ENCODE measurements around the gene KRT79.

The KRT79 gene

GRCh38 chr12:52867152-52867551, 33.0 kb upstream of the KRT79 start:
- TF ChIP-seq FOXP2 (optimal IDR thresholded peaks at IDR 0.05; ENCODE audit: borderline replicate concordance, extremely low read depth, extremely low read length, insufficient read depth) = no peak
- TF ChIP-seq TAF1 (IDR thresholded peaks at IDR 0.05; ENCODE audit: borderline replicate concordance, insufficient read depth, low read length) = no peak
- no peak for TF ChIP-seq POLR2AphosphoS5 (IDR thresholded peaks at IDR 0.05; ENCODE audit: low read depth, low read length)

GRCh38 chr12:52865090-52865944, 31.2 kb upstream of the KRT79 start:
- TF ChIP-seq REST (IDR thresholded peaks at IDR 0.05; ENCODE audit: insufficient read depth in 1 of 2, low read depth in 2 of 2, low read length in 2 of 2) = 0 out of 4 replicates have a peak, but pooled peaks of 1 of the 2 experiments have one; percentile 10
- TF ChIP-seq SIN3A (IDR thresholded peaks at IDR 0.05; ENCODE audit: borderline replicate concordance, insufficient read depth, low read length) = no peak
- TF ChIP-seq TAF1 (IDR thresholded peaks at IDR 0.05; ENCODE audit: borderline replicate concordance, insufficient read depth, low read length) = no peak

- TF ChIP-seq REST (IDR thresholded peaks at IDR 0.05; ENCODE audit: insufficient read depth in 1 of 2, low read depth in 2 of 2, low read length in 2 of 2) = no peak
- TF ChIP-seq SIN3A (IDR thresholded peaks at IDR 0.05; ENCODE audit: borderline replicate concordance, insufficient read depth, low read length) = no peak
- TF ChIP-seq FOXP2 (optimal IDR thresholded peaks at IDR 0.05; ENCODE audit: borderline replicate concordance, extremely low read depth, extremely low read length, insufficient read depth) = no peak
- TF ChIP-seq POLR2AphosphoS5 (IDR thresholded peaks at IDR 0.05; ENCODE audit: low read depth, low read length) = no peak
- no peak for TF ChIP-seq TAF1 (IDR thresholded peaks at IDR 0.05; ENCODE audit: borderline replicate concordance, insufficient read depth, low read length)
These were observed 27.9 kb upstream of the KRT79 start for GRCh38 chr12:52862023-52862422.

GRCh38 chr12:52861511-52861910, 27.4 kb upstream of the KRT79 start:
- TF ChIP-seq FOXP2 (optimal IDR thresholded peaks at IDR 0.05; ENCODE audit: borderline replicate concordance, extremely low read depth, extremely low read length, insufficient read depth) = no peak
- no peak for TF ChIP-seq TAF1 (IDR thresholded peaks at IDR 0.05; ENCODE audit: borderline replicate concordance, insufficient read depth, low read length)
- TF ChIP-seq REST (IDR thresholded peaks at IDR 0.05; ENCODE audit: insufficient read depth in 1 of 2, low read depth in 2 of 2, low read length in 2 of 2) = no peak
- no peak for TF ChIP-seq SIN3A (IDR thresholded peaks at IDR 0.05; ENCODE audit: borderline replicate concordance, insufficient read depth, low read length)
- TF ChIP-seq POLR2AphosphoS5 (IDR thresholded peaks at IDR 0.05; ENCODE audit: low read depth, low read length) = no peak

GRCh38 chr12:52860102-52860823, 26.2 kb upstream of the KRT79 start:
- no peak for TF ChIP-seq FOXP2 (optimal IDR thresholded peaks at IDR 0.05; ENCODE audit: borderline replicate concordance, extremely low read depth, extremely low read length, insufficient read depth)
- no peak for TF ChIP-seq TAF1 (IDR thresholded peaks at IDR 0.05; ENCODE audit: borderline replicate concordance, insufficient read depth, low read length)
- TF ChIP-seq SIN3A (IDR thresholded peaks at IDR 0.05; ENCODE audit: borderline replicate concordance, insufficient read depth, low read length) = no peak
- TF ChIP-seq REST (IDR thresholded peaks at IDR 0.05; ENCODE audit: insufficient read depth in 1 of 2, low read depth in 2 of 2, low read length in 2 of 2) = no peak
- TF ChIP-seq POLR2AphosphoS5 (IDR thresholded peaks at IDR 0.05; ENCODE audit: low read depth, low read length) = no peak

Data from PFSK-1 (cell line).